BJ (cell line): ENCODE measurements around the gene FAM170B. TPM values are rescaled to one million over a fixed set of nuclear protein-coding genes. Genes with fewer than 3 reads are reported as not detected.

Experiments
- CTCF ChIA-PET: fragments of 350-600 bp; formaldehyde crosslinking; extraction: SDS; loops from one replicate; lab custom pipeline; 2021; ENCODE audit warnings: antibody characterized with exemption, inconsistent platforms; lab: Yijun Ruan, JAX
- POLR2A ChIA-PET: fragments of 300-600 bp; sonication (Branson Sonifier 250); formaldehyde crosslinking; extraction: SDS; loops from one replicate; lab custom pipeline; 2021; ENCODE audit warnings: antibody characterized with exemption; lab: Charles Lee
- DNase-seq: peaks from one replicate; pipeline ENCODE4 v3.0.0-alpha.2; 2011; ENCODE audit warnings: low read depth
- H3K27me3 ChIP-seq: 2 replicates; pipeline ENCODE4 v1.6.0; 2011; ENCODE audit warnings: low read length; ENCODE audit not compliant: control insufficient read depth, insufficient read depth
- H3K36me3 ChIP-seq: 2 replicates; pipeline ENCODE4 v1.5.1; 2011; ENCODE audit warnings: low read length; ENCODE audit not compliant: control insufficient read depth, insufficient read depth
- H3K4me3 ChIP-seq: 2 replicates; pipeline ENCODE4 v1.5.1; 2011; ENCODE audit warnings: low read depth, mild to moderate bottlenecking, control low read depth, low read length
- CTCF ChIP-seq: IDR thresholded peaks from 2 replicates; pipeline ENCODE4 v1.5.1; 2011; ENCODE audit warnings: low read depth, mild to moderate bottlenecking, control low read depth, inconsistent platforms, low read length, moderate library complexity; ENCODE audit not compliant: insufficient read depth
- polyA plus RNA-seq: library from polyadenylated mRNA; depleted of rRNA; stranded (reverse); fragments of >200 nt; gene quantifications from 2 replicates; pipeline ENCODE4 v1.2.3, GENCODE V29; 2011

Gene FAM170B
- polyA plus RNA-seq, 1 experiment: not detected

GRCh38 chr10:49174926-49175500, 41.2 kb upstream of the FAM170B start:
- no peak for TF ChIP-seq CTCF
- POLR2A ChIA-PET: no interaction called here
- H3K27me3 ChIP-seq: no peaks in the 10 kb centered on the region; the same call in 1 of the 2 replicates
- no peak for DNase-seq
- H3K36me3 ChIP-seq: no peaks in the 10 kb centered on the region
- H3K4me3 ChIP-seq: no peak overlapping the region
- CTCF ChIA-PET: interaction anchor here (2.8 kb wide), 1 partner anchor 13 kb away, joined by 14 read pairs; no protein-coding TSS in a partner anchor

- H3K4me3 ChIP-seq: no peak overlapping the region
- DNase-seq: no peak
- no peaks in the 10 kb centered on the region for H3K36me3 ChIP-seq
- ChIA-PET CTCF (interaction anchor here (2.8 kb wide), 1 partner anchor 13 kb away, joined by 14 read pairs; no protein-coding TSS in a partner anchor), POLR2A (no interaction called here)
- no peaks in the 10 kb centered on the region for H3K27me3 ChIP-seq
- TF ChIP-seq CTCF: no peak
Measured at GRCh38 chr10:49174261-49174925, 40.6 kb upstream of the FAM170B start.

GRCh38 chr10:49173853-49174252, 40.0 kb upstream of the FAM170B start:
- POLR2A ChIA-PET: no interaction called here
- Histone ChIP-seq H3K4me3 (no peak overlapping the region), H3K36me3 (no peaks in the 10 kb centered on the region), H3K27me3 (no peaks in the 10 kb centered on the region)
- DNase-seq: no peak
- no peak for TF ChIP-seq CTCF
- CTCF ChIA-PET: interaction anchor here (2.8 kb wide), 1 partner anchor 12 kb away, joined by 14 read pairs; no protein-coding TSS in a partner anchor

GRCh38 chr10:49173201-49173772, 39.5 kb upstream of the FAM170B start:
- ChIA-PET CTCF (interaction anchor here (2.8 kb wide), 1 partner anchor 12 kb away, joined by 14 read pairs; no protein-coding TSS in a partner anchor), POLR2A (no interaction called here)
- Histone ChIP-seq H3K36me3 (no peaks in the 10 kb centered on the region), H3K4me3 (no peak overlapping the region), H3K27me3 (no peaks in the 10 kb centered on the region)
- no peak for TF ChIP-seq CTCF
- no peak for DNase-seq

GRCh38 chr10:49172777-49173132, 38.9 kb upstream of the FAM170B start:
- Histone ChIP-seq H3K27me3 (no peaks in the 10 kb centered on the region), H3K36me3 (no peaks in the 10 kb centered on the region), H3K4me3 (no peak overlapping the region)
- no peak for DNase-seq
- ChIA-PET CTCF (interaction anchor here (3.9 kb wide), 1 partner anchor 11 kb away, joined by 17 read pairs; no protein-coding TSS in a partner anchor), POLR2A (no interaction called here)
- TF ChIP-seq CTCF: no peak
